ENCODE results near the gene NT5M.
"Not testable (repeated sequence)": the region's sequence is repeated elsewhere in the genome, so short reads cannot be mapped to it uniquely, and the experiment has no call there.

NT5M gene

GRCh38 chr17:17264430-17264829, 38.7 kb upstream of the NT5M start:
- no peak for TF ChIP-seq CTCF (IDR thresholded peaks at IDR 0.05; ENCODE audit: low read depth, low read length, missing control alignments)
- in situ Hi-C loops (cut with HindIII; ENCODE audit: low sequenced_read_pairs): no loop called here
- H3K4me3 ChIP-seq (ENCODE audit: low read depth, low read length): no peak overlapping the region
- DNase-seq (ENCODE audit: low read depth): no peak

DNA sequence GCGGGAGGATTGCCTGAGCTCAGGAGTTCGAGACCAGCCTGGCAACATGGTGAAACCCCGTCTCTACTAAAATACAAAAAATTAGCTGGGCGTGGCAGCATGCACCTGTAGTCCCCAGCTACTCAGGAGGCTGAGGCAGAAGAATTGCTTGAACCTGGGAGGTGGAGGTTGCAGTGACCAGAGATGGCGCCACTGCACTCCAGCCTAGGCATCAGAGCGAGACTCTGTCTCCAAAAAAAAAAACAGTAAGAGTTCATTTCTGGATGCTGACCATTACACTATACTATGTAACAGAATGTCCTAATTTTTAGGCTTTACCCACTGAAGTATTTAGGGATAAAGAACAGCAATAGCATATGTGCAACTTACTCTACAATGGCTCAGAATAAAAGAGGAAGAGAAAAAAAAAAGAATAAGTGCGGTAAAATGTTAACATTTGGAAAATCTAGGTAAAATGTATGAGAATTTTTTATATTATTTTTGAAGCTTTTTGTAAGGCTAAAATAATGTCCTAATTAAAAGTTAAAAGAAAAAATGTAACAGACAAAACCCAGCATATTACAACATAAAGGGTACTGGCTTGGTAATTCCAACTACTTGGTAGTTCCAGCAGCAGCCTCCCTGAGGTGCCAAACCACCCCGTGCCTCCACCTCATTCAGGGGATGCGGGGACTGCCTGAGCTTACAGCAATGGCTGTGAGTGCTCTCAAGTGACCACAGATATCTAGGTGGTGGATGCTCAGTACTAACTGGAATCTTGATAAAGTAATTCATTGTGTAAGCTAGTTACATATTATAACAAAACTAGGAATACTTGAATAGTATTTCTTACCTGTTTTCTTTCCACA, 33.0 kb upstream of the NT5M start:
- peak; percentile 40 for TF ChIP-seq CTCF (IDR thresholded peaks at IDR 0.05; ENCODE audit: low read depth, low read length, missing control alignments)
- in situ Hi-C loops (cut with HindIII; ENCODE audit: low sequenced_read_pairs): loop anchor here (5.0 kb wide), 1 partner anchor 48 kb away; no protein-coding TSS in a partner anchor
- no peak for DNase-seq (ENCODE audit: low read depth)
- no peak overlapping the region for H3K4me3 ChIP-seq (ENCODE audit: low read depth, low read length)

DNA sequence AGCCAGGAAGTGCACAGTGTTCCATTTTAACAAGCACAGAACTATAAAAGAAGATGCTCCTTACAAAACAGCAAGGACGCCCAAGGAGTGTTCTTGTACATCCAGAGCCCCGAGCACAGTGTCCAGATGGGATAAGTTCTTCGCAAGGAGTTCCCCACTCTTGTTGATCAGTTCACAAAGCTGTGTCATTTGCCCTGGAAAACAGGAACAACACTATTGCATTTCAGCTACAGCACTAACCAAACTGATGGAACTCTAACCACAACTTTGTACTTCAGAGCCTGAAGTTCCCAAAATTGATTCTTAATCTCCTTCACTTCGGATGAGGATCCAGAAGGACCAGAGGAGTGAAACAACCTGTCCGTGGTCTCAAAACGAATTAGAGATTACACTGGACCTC, 27.2 kb upstream of the NT5M start:
- no peak for TF ChIP-seq CTCF (IDR thresholded peaks at IDR 0.05; ENCODE audit: low read depth, low read length, missing control alignments)
- DNase-seq (ENCODE audit: low read depth): no peak
- in situ Hi-C loops (cut with HindIII; ENCODE audit: low sequenced_read_pairs): no loop called here
- no peak overlapping the region for H3K4me3 ChIP-seq (ENCODE audit: low read depth, low read length)

DNA sequence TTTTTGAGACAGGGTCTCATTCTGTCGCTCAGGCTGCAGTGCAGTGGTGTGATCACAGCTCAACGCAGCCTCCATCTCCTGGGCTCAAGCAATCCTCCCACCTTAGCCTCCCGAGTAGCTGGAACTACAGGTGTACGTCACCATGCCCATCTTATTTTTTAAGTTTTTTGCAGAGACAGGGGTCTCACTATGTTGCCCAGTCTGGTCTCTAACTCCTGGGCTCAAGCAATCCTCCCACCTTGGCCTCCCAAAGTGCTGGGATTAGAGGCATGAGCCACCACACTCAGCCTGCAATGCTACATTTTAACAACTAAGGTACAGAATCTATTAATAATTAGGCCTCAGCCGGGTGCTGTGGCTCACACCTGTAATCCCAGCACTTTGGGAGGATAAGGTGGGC, 25.7 kb upstream of the NT5M start:
- DNase-seq (ENCODE audit: low read depth); H3K4me3 ChIP-seq (ENCODE audit: low read depth, low read length); in situ Hi-C loops (cut with HindIII; ENCODE audit: low sequenced_read_pairs): not testable (repeated sequence)

DNA sequence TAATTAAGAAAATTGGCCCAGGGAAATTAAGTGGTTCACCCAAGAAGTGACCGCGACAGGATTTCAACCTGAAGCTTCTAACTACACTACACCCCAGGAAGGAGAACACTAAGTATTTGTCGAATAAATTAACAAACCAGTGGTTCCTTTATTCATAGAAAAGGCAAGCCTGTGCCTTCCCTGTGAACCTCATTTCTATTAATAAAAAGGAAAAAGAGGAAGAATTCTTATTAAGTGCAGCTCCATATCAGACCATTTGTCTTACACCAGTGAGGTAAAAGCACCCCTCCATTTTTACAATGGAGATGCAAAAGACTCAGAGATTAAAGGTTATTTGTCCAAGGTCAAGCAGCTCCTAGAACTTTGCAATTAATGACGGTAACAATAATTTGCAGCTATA, 23.9 kb upstream of the NT5M start:
- no peak overlapping the region for H3K4me3 ChIP-seq (ENCODE audit: low read depth, low read length)
- in situ Hi-C loops (cut with HindIII; ENCODE audit: low sequenced_read_pairs): no loop called here
- TF ChIP-seq CTCF (IDR thresholded peaks at IDR 0.05; ENCODE audit: low read depth, low read length, missing control alignments): no peak
- DNase-seq (ENCODE audit: low read depth): no peak

GRCh38 chr17:17280613-17281549, 22.3 kb upstream of the NT5M start, which contains the start of gene COPS3:
TSS of gene COPS3 (minus strand) at chr17:17281246. CDS start at chr17:17281186, 60 bp downstream.
- TF ChIP-seq CTCF (IDR thresholded peaks at IDR 0.05; ENCODE audit: low read depth, low read length, missing control alignments): no peak
- DNase-seq (ENCODE audit: low read depth): peak; percentile 95
- peak within 1 kb of the TSS; percentile 97 for H3K4me3 ChIP-seq (ENCODE audit: low read depth, low read length)
- in situ Hi-C loops (cut with HindIII; ENCODE audit: low sequenced_read_pairs): no loop called here

Data from astrocyte of the cerebellum (primary cell).